GM12875 (cell line): Measurements from ENCODE around the gene DNAH8.

Experiments
- H3K4me3 ChIP-seq: one replicate; pipeline ENCODE4 v1.5.1; 2011; ENCODE audit warnings: low read depth, low read length, control low read depth
- CTCF ChIP-seq: IDR thresholded peaks from 2 replicates; pipeline ENCODE4 v1.5.1; 2011; ENCODE audit warnings: low read depth, mild to moderate bottlenecking, control low read depth, inconsistent platforms, low read length, moderate library complexity, borderline replicate concordance; ENCODE audit not compliant: insufficient read depth

The DNAH8 gene

DNA sequence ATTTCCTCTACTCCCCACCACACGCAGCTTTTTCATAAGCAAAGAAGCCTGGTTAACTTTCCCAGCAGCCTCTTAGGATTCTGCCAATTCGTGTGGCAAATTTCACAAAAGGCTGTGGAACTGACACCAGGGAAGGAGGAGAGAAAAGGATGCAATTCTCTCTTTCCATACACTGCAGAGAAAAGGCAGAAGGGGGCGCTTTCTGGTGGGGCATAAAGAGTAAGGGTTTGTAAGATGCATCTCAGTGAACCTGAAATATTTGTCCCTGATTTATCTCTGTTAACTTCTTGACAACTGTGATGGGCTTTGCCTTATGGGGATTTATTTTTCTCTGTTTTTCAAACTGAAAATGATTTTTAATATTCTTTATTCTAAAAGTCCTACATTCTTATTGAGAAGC lies 288.0 kb downstream of the DNAH8 start:
- TF ChIP-seq CTCF, result peak; percentile 22; the same call in 1 of the 2 replicates
- H3K4me3 ChIP-seq, result no peak overlapping the region

DNA sequence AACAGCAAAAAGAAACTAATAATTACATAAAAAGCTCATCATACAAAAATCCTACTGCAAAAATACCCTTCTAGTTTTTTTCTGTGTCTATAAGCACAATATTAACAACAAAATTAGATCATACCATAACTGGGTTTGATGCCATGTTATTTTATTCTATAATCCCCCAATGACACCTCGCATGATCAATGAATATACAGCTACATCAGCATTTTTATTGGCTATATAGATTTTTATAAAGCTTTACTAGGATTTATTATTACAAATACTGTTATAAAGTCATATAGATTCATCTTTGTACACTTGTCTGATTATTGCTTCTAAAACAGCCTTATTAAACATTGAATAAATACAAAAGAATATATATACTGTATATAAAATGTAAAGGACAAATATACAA lies 288.4 kb downstream of the DNAH8 start:
- TF ChIP-seq CTCF, result no peak
- H3K4me3 ChIP-seq, result no peak overlapping the region

- no peak overlapping the region for H3K4me3 ChIP-seq
Observed at GRCh38 chr6:39004801-39005200, 289.7 kb downstream of the DNAH8 start.

DNA sequence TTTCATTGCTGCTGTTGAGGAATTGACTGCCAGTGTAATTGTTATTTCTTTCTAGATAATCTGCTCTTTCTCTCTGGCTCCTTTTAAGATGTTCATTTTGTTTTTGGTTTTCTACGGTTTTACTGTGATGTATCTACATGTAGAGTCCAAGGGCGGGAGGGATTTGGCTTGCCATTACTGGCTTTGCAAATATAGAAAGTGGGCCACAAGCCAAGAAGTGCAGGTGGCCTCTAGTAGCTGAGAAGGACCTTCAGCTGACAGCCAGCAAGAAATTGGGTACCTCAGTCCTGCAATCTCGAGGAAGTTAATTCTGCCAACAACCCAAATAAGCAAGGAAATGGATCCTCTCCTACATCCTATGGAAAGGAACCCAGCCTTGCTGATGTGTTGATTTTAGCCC lies 290.7 kb downstream of the DNAH8 start:
- H3K4me3 ChIP-seq, result no peak overlapping the region
- no peak for TF ChIP-seq CTCF

More at GRCh38 chr6:39004801-39005200, 289.7 kb downstream of the DNAH8 start:
- no peak for TF ChIP-seq CTCF

DNA sequence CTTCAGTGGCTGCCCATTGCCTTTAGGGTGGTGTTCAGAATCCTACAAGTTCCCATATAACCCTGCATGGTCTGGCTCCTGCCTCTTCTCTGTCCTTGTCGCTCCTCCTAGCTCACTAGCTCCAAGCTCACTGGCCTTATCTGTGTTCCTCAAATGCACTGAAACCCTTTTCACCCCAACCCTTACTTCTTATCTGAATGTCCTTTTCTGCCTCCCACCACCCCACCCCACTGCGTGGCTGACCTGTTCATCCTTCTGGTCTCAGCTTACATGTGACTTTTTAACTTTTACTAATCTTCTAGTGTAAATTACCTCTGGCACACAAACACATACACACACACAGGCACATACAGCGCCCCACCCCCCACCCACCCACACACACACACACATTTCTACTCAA lies 292.5 kb downstream of the DNAH8 start:
- TF ChIP-seq CTCF, result no peak
- no peak overlapping the region for H3K4me3 ChIP-seq

GRCh38 chr6:39008737-39009136 lies 293.6 kb downstream of the DNAH8 start:
- no peak for TF ChIP-seq CTCF
- H3K4me3 ChIP-seq, result no peak overlapping the region

GRCh38 chr6:39009476-39009875 lies 294.4 kb downstream of the DNAH8 start:
- H3K4me3 ChIP-seq, result no peak overlapping the region
- TF ChIP-seq CTCF, result no peak
